OCI-LY7 (cell line): Measurements from ENCODE around the gene NTM.

Source experiments
- CTCF ChIP-seq: fragments of 200-600 bp; sonication (generic); conservative IDR thresholded peaks from 2 replicates; pipeline ENCODE4 v1.5.1; 2014; ENCODE audit warnings: mild to moderate bottlenecking, antibody characterized with exemption, low read length, moderate library complexity, mixed read lengths
- EZH2phosphoT487 ChIP-seq: fragments of 200-600 bp; sonication (generic); IDR thresholded peaks from 2 replicates; pipeline ENCODE4 v1.6.1; 2018; ENCODE audit warnings: low read depth, borderline replicate concordance, mild to moderate bottlenecking, mixed run types, antibody characterized with exemption, low read length, moderate library complexity, mixed read lengths

- TF ChIP-seq CTCF: no peak
- TF ChIP-seq EZH2phosphoT487: no peak
Measured at GRCh38 chr11:132054822-132055221, 684.4 kb downstream of the NTM start.
